Vagina (tissue), 2 donors: ENCODE measurements around the gene ZBTB7C.

Experiments used
- CTCF ChIP-seq, 3 experiments: fragments of 450-650 bp in 2 of 3; fragments of 200-600 bp in 1 of 3; sonication (generic) in 1 of 3; IDR thresholded peaks; one replicate each; pipeline ENCODE4 v1.5.1; 2017 to 2019; ENCODE audit warnings: antibody characterized with exemption in 3 of 3, mild to moderate bottlenecking in 2 of 3, moderate library complexity in 2 of 3
- POLR2AphosphoS5 ChIP-seq, 2 donors: sonication (generic); formaldehyde crosslinking; IDR thresholded peaks; one replicate each; pipeline ENCODE4 v1.9.0; 2017; ENCODE audit warnings: antibody characterized with exemption in 2 of 2, mild to moderate bottlenecking in 2 of 2, low read depth in 1 of 2; ENCODE audit not compliant: insufficient read depth in 1 of 2

GRCh38 chr18:48009116-48009745 is 400.0 kb downstream of the ZBTB7C start:
- TF ChIP-seq CTCF (IDR thresholded peaks at IDR 0.05) (no peak), POLR2AphosphoS5 (IDR thresholded peaks at IDR 0.05; ENCODE audit: insufficient read depth in 1 of 2, low read depth in 1 of 2) (no peak)
